Fibroblast of lung (primary cell): ENCODE measurements around the gene CNGA2. TPM values are rescaled to one million over a fixed set of nuclear protein-coding genes. Genes with fewer than 3 reads are reported as not detected.

Source experiments
- DNase-seq, 2 donors: peaks; one replicate each; pipeline versions ENCODE4 v3.0.0 to v3.0.0-alpha.2; 2010; ENCODE audit warnings: low read depth in 2 of 2
- H2AFZ ChIP-seq: 2 replicates; pipeline ENCODE4 v1.5.1; 2012; ENCODE audit warnings: low read length, control low read depth, inconsistent platforms
- H3K27ac ChIP-seq: 2 replicates; pipeline ENCODE4 v1.5.1; 2011; ENCODE audit warnings: low read length, control low read depth; ENCODE audit not compliant: insufficient read depth
- H3K27me3 ChIP-seq: 2 replicates; pipeline ENCODE4 v1.5.1; 2011; ENCODE audit warnings: mild to moderate bottlenecking, low read length; ENCODE audit not compliant: control insufficient read depth, insufficient read depth
- H3K36me3 ChIP-seq: 2 replicates; pipeline ENCODE4 v1.5.1; 2011; ENCODE audit warnings: low read length; ENCODE audit not compliant: control insufficient read depth, insufficient read depth
- H3K4me1 ChIP-seq: 2 replicates; pipeline ENCODE4 v1.5.1; 2011; ENCODE audit warnings: low read length; ENCODE audit not compliant: control insufficient read depth, insufficient read depth; ENCODE audit errors: extremely low read depth
- H3K4me2 ChIP-seq: 2 replicates; pipeline ENCODE4 v1.5.1; 2011; ENCODE audit warnings: low read length, control low read depth; ENCODE audit not compliant: insufficient read depth; ENCODE audit errors: extremely low read depth
- H3K4me3 ChIP-seq, 4 experiments: fragments of 200-600 bp in 1 of 4; sonication (generic) in 1 of 4; replicated peaks in 1 of 4; 2 replicates each; pipeline ENCODE4 v1.5.1; 2011 to 2016; ENCODE audit warnings: low read length in 4 of 4, low read depth in 3 of 4, mild to moderate bottlenecking in 3 of 4, control low read depth in 2 of 4, inconsistent platforms in 1 of 4, mixed read lengths in 1 of 4; ENCODE audit not compliant: insufficient read depth in 1 of 4; ENCODE audit errors: control extremely low read depth in 1 of 4
- H3K79me2 ChIP-seq: 2 replicates; pipeline ENCODE4 v1.5.1; 2012; ENCODE audit warnings: mild to moderate bottlenecking, low read length, inconsistent platforms; ENCODE audit not compliant: control insufficient read depth, insufficient read depth
- H3K9ac ChIP-seq: 2 replicates; pipeline ENCODE4 v1.5.1; 2011; ENCODE audit warnings: mild to moderate bottlenecking, low read length, control low read depth; ENCODE audit not compliant: insufficient read depth
- H3K9me3 ChIP-seq: 2 replicates; pipeline ENCODE4 v1.5.1; 2012; ENCODE audit warnings: low read depth, low read length; ENCODE audit not compliant: control insufficient read depth, insufficient read depth
- H4K20me1 ChIP-seq: 2 replicates; pipeline ENCODE4 v1.5.1; 2011; ENCODE audit warnings: low read length; ENCODE audit not compliant: control insufficient read depth, insufficient read depth; ENCODE audit errors: extremely low read depth
- EZH2 ChIP-seq: IDR thresholded peaks from 2 replicates; pipeline ENCODE4 v1.5.1; 2012; ENCODE audit warnings: low read length, control low read depth, mild to moderate bottlenecking; ENCODE audit errors: missing control alignments
- polyA plus RNA-seq, 2 donors: library from polyadenylated mRNA; depleted of rRNA in 1 of 2; stranded (reverse) in 1 of 2; unstranded in 1 of 2; fragments of >200 nt; gene quantifications; 2 replicates each; pipeline ENCODE4 v1.2.1, GENCODE V29; 2011 to 2012; ENCODE audit warnings: missing spikeins in 1 of 2
- total RNA-seq: library from RNA; depleted of rRNA; stranded (reverse); fragments of >200 nt; gene quantifications from 2 replicates; pipeline ENCODE4 v1.2.1, GENCODE V29; 2014
- TF ChIP-seq, protein P1 (sequence below), 2 donors: IDR thresholded peaks in 1 of 2; conservative IDR thresholded peaks in 1 of 2; 1 replicate in 1 of 2; 2 replicates in 1 of 2; pipeline ENCODE4 v1.5.1; 2011 to 2012; ENCODE audit warnings: low read length in 2 of 2, control low read depth in 1 of 2, inconsistent platforms in 1 of 2, low read depth in 1 of 2, mild to moderate bottlenecking in 1 of 2

The CNGA2 gene
- total and polyA plus RNA-seq, 2 donors (not counting 1 experiment from before 2014, with no cell fraction given), result not detected

DNA sequence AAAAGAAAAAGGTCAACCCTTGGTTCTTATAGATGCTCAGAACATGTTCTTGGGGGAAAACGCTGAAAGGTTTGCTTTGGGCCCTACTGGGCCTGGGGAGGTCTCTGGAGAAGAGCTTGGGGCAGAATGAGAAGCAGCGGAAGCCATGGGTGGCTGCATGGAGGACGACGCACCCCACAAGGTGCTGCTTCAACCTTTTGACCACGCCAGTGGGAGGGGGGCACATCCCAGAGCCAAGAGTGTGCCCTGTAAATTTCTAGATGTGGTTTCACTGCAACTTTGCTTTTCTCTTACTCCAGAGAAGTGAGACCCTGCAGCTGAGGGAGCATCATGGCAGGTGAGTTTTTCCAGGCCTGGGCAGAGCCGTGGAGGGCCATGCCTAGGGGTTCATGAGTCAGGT, 36.1 kb upstream of the CNGA2 start:
- Histone ChIP-seq H3K4me3 (no peak overlapping the region), H3K9ac (no peak overlapping the region), H3K4me2 (no peak overlapping the region), H2AFZ (no peak overlapping the region), H3K27ac (no peak overlapping the region), H4K20me1 (no peaks in the 10 kb centered on the region), H3K9me3 (no peaks in the 10 kb centered on the region), H3K27me3 (no peaks in the 10 kb centered on the region), H3K79me2 (no peaks in the 10 kb centered on the region), H3K36me3 (no peaks in the 10 kb centered on the region), H3K4me1 (no peaks in the 10 kb centered on the region)
- TF ChIP-seq, protein P1, sequence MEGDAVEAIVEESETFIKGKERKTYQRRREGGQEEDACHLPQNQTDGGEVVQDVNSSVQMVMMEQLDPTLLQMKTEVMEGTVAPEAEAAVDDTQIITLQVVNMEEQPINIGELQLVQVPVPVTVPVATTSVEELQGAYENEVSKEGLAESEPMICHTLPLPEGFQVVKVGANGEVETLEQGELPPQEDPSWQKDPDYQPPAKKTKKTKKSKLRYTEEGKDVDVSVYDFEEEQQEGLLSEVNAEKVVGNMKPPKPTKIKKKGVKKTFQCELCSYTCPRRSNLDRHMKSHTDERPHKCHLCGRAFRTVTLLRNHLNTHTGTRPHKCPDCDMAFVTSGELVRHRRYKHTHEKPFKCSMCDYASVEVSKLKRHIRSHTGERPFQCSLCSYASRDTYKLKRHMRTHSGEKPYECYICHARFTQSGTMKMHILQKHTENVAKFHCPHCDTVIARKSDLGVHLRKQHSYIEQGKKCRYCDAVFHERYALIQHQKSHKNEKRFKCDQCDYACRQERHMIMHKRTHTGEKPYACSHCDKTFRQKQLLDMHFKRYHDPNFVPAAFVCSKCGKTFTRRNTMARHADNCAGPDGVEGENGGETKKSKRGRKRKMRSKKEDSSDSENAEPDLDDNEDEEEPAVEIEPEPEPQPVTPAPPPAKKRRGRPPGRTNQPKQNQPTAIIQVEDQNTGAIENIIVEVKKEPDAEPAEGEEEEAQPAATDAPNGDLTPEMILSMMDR (conservative IDR thresholded peaks at IDR 0.05 in 1 of 2, IDR thresholded peaks at IDR 0.05 in 1 of 2; ENCODE audit: low read depth in 1 of 2, low read length in 2 of 2), result no peak
- TF ChIP-seq EZH2, result no peak
- DNase-seq, result no peak

GRCh38 chrX:151699746-151700145, 34.8 kb upstream of the CNGA2 start:
- Histone ChIP-seq H3K4me2 (no peak overlapping the region), H3K4me1 (no peaks in the 10 kb centered on the region), H4K20me1 (no peaks in the 10 kb centered on the region), H3K27me3 (no peaks in the 10 kb centered on the region), H3K79me2 (no peaks in the 10 kb centered on the region), H3K9me3 (no peaks in the 10 kb centered on the region), H3K4me3 (no peak overlapping the region), H3K27ac (no peak overlapping the region), H2AFZ (no peak overlapping the region), H3K36me3 (no peaks in the 10 kb centered on the region), H3K9ac (no peak overlapping the region)
- DNase-seq, result no peak
- no peak for TF ChIP-seq EZH2
- TF ChIP-seq, protein P1 (conservative IDR thresholded peaks at IDR 0.05 in 1 of 2, IDR thresholded peaks at IDR 0.05 in 1 of 2; ENCODE audit: low read depth in 1 of 2, low read length in 2 of 2), result no peak

DNA sequence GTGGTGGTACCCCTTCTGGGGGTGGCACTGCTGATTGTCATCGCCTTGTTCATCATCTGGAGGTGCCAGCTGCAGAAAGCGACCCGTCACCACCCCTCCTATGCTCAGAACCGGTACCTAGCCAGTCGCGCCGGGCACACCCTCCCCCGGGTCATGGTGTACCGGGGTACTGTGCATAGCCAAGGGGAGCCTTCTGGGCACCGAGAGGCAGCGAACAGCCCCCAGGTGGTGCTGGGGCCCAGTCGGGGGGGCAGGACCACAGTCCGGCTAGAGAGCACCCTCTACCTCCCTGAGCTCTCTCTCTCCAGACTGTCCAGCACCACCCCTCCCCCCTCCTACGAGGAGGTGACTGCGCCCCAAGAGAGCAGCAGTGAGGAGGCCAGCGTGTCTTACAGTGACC, 34.0 kb upstream of the CNGA2 start:
- TF ChIP-seq, protein P1 (conservative IDR thresholded peaks at IDR 0.05 in 1 of 2, IDR thresholded peaks at IDR 0.05 in 1 of 2; ENCODE audit: low read depth in 1 of 2, low read length in 2 of 2), result no peak
- no peak for TF ChIP-seq EZH2
- no peaks in the 10 kb centered on the region for H3K36me3 ChIP-seq
- no peaks in the 10 kb centered on the region for H3K79me2 ChIP-seq
- DNase-seq, result no peak
- H2AFZ ChIP-seq, result no peak overlapping the region
- no peaks in the 10 kb centered on the region for H3K27me3 ChIP-seq
- H3K4me2 ChIP-seq, result no peak overlapping the region
- no peaks in the 10 kb centered on the region for H3K9me3 ChIP-seq
- no peaks in the 10 kb centered on the region for H4K20me1 ChIP-seq
- H3K4me3 ChIP-seq, result no peak overlapping the region
- H3K9ac ChIP-seq, result no peak overlapping the region
- H3K27ac ChIP-seq, result no peak overlapping the region
- H3K4me1 ChIP-seq, result no peaks in the 10 kb centered on the region
